ENCODE results near the gene OCIAD2.

The OCIAD2 gene

GRCh38 chr4:48906206-48907173, at the start of gene OCIAD2:
TSS of gene OCIAD2 (minus strand) at chr4:48906774. CDS start at chr4:48904549, 2,225 bp downstream.
- Histone ChIP-seq H3K27ac (ENCODE audit: low read length) (no peak within 1 kb of the TSS), H3K27me3 (ENCODE audit: control insufficient read depth in 1 of 2, insufficient read depth in 2 of 2, low read length in 2 of 2) (peaks cover 0 to 2% of the 10 kb centered on the region in 2 donors), H3K36me3 (ENCODE audit: control insufficient read depth in 2 of 2, insufficient read depth in 2 of 2, low read length in 2 of 2) (peaks cover 0 to 5% of the 10 kb centered on the region in 2 donors), H3K4me1 (ENCODE audit: control insufficient read depth, insufficient read depth, low read length) (peaks cover 12% of the 10 kb centered on the region), H3K9me3 (ENCODE audit: control insufficient read depth in 2 of 2, low read length in 2 of 2) (no peaks in the 10 kb centered on the region), H3K4me3 (ENCODE audit: low read length in 2 of 2) (peak within 1 kb of the TSS; percentile 45 to 77), H3K9ac (ENCODE audit: low read length in 2 of 2) (peak within 1 kb of the TSS; percentile 47 to 55)

- H3K4me3 ChIP-seq (ENCODE audit: low read length in 2 of 2) = no peak overlapping the region
- no peak overlapping the region for H3K9ac ChIP-seq (ENCODE audit: low read length in 2 of 2)
- no peaks in the 10 kb centered on the region for H3K36me3 ChIP-seq (ENCODE audit: control insufficient read depth in 2 of 2, insufficient read depth in 2 of 2, low read length in 2 of 2)
- H3K9me3 ChIP-seq (ENCODE audit: control insufficient read depth in 2 of 2, low read length in 2 of 2) = peaks cover 0 to 3% of the 10 kb centered on the region in 2 donors
- no peaks in the 10 kb centered on the region for H3K4me1 ChIP-seq (ENCODE audit: control insufficient read depth, insufficient read depth, low read length)
- H3K27ac ChIP-seq (ENCODE audit: low read length) = no peak overlapping the region
- H3K27me3 ChIP-seq (ENCODE audit: control insufficient read depth in 1 of 2, insufficient read depth in 2 of 2, low read length in 2 of 2) = no peaks in the 10 kb centered on the region
Observed at GRCh38 chr4:48954314-48954713, 47.7 kb upstream of the OCIAD2 start.

- no peaks in the 10 kb centered on the region for H3K36me3 ChIP-seq (ENCODE audit: control insufficient read depth in 2 of 2, insufficient read depth in 2 of 2, low read length in 2 of 2)
- no peaks in the 10 kb centered on the region for H3K27me3 ChIP-seq (ENCODE audit: control insufficient read depth in 1 of 2, insufficient read depth in 2 of 2, low read length in 2 of 2)
- no peak overlapping the region for H3K27ac ChIP-seq (ENCODE audit: low read length)
- H3K4me3 ChIP-seq (ENCODE audit: low read length in 2 of 2) = no peak overlapping the region
- no peaks in the 10 kb centered on the region for H3K4me1 ChIP-seq (ENCODE audit: control insufficient read depth, insufficient read depth, low read length)
- H3K9me3 ChIP-seq (ENCODE audit: control insufficient read depth in 2 of 2, low read length in 2 of 2) = peaks cover 0 to 3% of the 10 kb centered on the region in 2 donors
- no peak overlapping the region for H3K9ac ChIP-seq (ENCODE audit: low read length in 2 of 2)
Observed at GRCh38 chr4:48949518-48950219, 43.1 kb upstream of the OCIAD2 start.

GRCh38 chr4:48949086-48949485, 42.5 kb upstream of the OCIAD2 start:
- Histone ChIP-seq H3K36me3 (ENCODE audit: control insufficient read depth in 2 of 2, insufficient read depth in 2 of 2, low read length in 2 of 2) (no peaks in the 10 kb centered on the region), H3K27me3 (ENCODE audit: control insufficient read depth in 1 of 2, insufficient read depth in 2 of 2, low read length in 2 of 2) (no peaks in the 10 kb centered on the region), H3K9ac (ENCODE audit: low read length in 2 of 2) (no peak overlapping the region), H3K4me1 (ENCODE audit: control insufficient read depth, insufficient read depth, low read length) (no peaks in the 10 kb centered on the region), H3K4me3 (ENCODE audit: low read length in 2 of 2) (no peak overlapping the region), H3K9me3 (ENCODE audit: control insufficient read depth in 2 of 2, low read length in 2 of 2) (peaks cover 0 to 3% of the 10 kb centered on the region in 2 donors), H3K27ac (ENCODE audit: low read length) (no peak overlapping the region)

GRCh38 chr4:48947731-48948130, 41.2 kb upstream of the OCIAD2 start:
- H3K27me3 ChIP-seq (ENCODE audit: control insufficient read depth in 1 of 2, insufficient read depth in 2 of 2, low read length in 2 of 2) = no peaks in the 10 kb centered on the region
- no peaks in the 10 kb centered on the region for H3K4me1 ChIP-seq (ENCODE audit: control insufficient read depth, insufficient read depth, low read length)
- no peaks in the 10 kb centered on the region for H3K36me3 ChIP-seq (ENCODE audit: control insufficient read depth in 2 of 2, insufficient read depth in 2 of 2, low read length in 2 of 2)
- H3K9ac ChIP-seq (ENCODE audit: low read length in 2 of 2) = no peak overlapping the region
- no peak overlapping the region for H3K4me3 ChIP-seq (ENCODE audit: low read length in 2 of 2)
- peaks cover 0 to 3% of the 10 kb centered on the region in 2 donors for H3K9me3 ChIP-seq (ENCODE audit: control insufficient read depth in 2 of 2, low read length in 2 of 2)
- H3K27ac ChIP-seq (ENCODE audit: low read length) = no peak overlapping the region

- no peak overlapping the region for H3K4me3 ChIP-seq (ENCODE audit: low read length in 2 of 2)
- no peaks in the 10 kb centered on the region for H3K4me1 ChIP-seq (ENCODE audit: control insufficient read depth, insufficient read depth, low read length)
- H3K27me3 ChIP-seq (ENCODE audit: control insufficient read depth in 1 of 2, insufficient read depth in 2 of 2, low read length in 2 of 2) = no peaks in the 10 kb centered on the region
- H3K27ac ChIP-seq (ENCODE audit: low read length) = no peak overlapping the region
- H3K9me3 ChIP-seq (ENCODE audit: control insufficient read depth in 2 of 2, low read length in 2 of 2) = no peaks in the 10 kb centered on the region
- no peaks in the 10 kb centered on the region for H3K36me3 ChIP-seq (ENCODE audit: control insufficient read depth in 2 of 2, insufficient read depth in 2 of 2, low read length in 2 of 2)
- H3K9ac ChIP-seq (ENCODE audit: low read length in 2 of 2) = no peak overlapping the region
Observed at GRCh38 chr4:48945981-48946380, 39.4 kb upstream of the OCIAD2 start.

- no peaks in the 10 kb centered on the region for H3K27me3 ChIP-seq (ENCODE audit: control insufficient read depth in 1 of 2, insufficient read depth in 2 of 2, low read length in 2 of 2)
- H3K9me3 ChIP-seq (ENCODE audit: control insufficient read depth in 2 of 2, low read length in 2 of 2) = no peaks in the 10 kb centered on the region
- H3K4me3 ChIP-seq (ENCODE audit: low read length in 2 of 2) = no peak overlapping the region
- no peaks in the 10 kb centered on the region for H3K4me1 ChIP-seq (ENCODE audit: control insufficient read depth, insufficient read depth, low read length)
- no peak overlapping the region for H3K9ac ChIP-seq (ENCODE audit: low read length in 2 of 2)
- H3K27ac ChIP-seq (ENCODE audit: low read length) = no peak overlapping the region
- H3K36me3 ChIP-seq (ENCODE audit: control insufficient read depth in 2 of 2, insufficient read depth in 2 of 2, low read length in 2 of 2) = no peaks in the 10 kb centered on the region
Observed at GRCh38 chr4:48944756-48945241, 38.2 kb upstream of the OCIAD2 start.

GRCh38 chr4:48944252-48944651, 37.7 kb upstream of the OCIAD2 start:
- Histone ChIP-seq H3K4me3 (ENCODE audit: low read length in 2 of 2) (no peak overlapping the region), H3K9me3 (ENCODE audit: control insufficient read depth in 2 of 2, low read length in 2 of 2) (no peaks in the 10 kb centered on the region), H3K27me3 (ENCODE audit: control insufficient read depth in 1 of 2, insufficient read depth in 2 of 2, low read length in 2 of 2) (no peaks in the 10 kb centered on the region), H3K4me1 (ENCODE audit: control insufficient read depth, insufficient read depth, low read length) (no peaks in the 10 kb centered on the region), H3K36me3 (ENCODE audit: control insufficient read depth in 2 of 2, insufficient read depth in 2 of 2, low read length in 2 of 2) (no peaks in the 10 kb centered on the region), H3K27ac (ENCODE audit: low read length) (no peak overlapping the region), H3K9ac (ENCODE audit: low read length in 2 of 2) (no peak overlapping the region)

GRCh38 chr4:48943387-48943786, 36.8 kb upstream of the OCIAD2 start:
- no peaks in the 10 kb centered on the region for H3K4me1 ChIP-seq (ENCODE audit: control insufficient read depth, insufficient read depth, low read length)
- H3K9ac ChIP-seq (ENCODE audit: low read length in 2 of 2) = no peak overlapping the region
- H3K27ac ChIP-seq (ENCODE audit: low read length) = no peak overlapping the region
- H3K27me3 ChIP-seq (ENCODE audit: control insufficient read depth in 1 of 2, insufficient read depth in 2 of 2, low read length in 2 of 2) = no peaks in the 10 kb centered on the region
- H3K4me3 ChIP-seq (ENCODE audit: low read length in 2 of 2) = no peak overlapping the region
- no peaks in the 10 kb centered on the region for H3K36me3 ChIP-seq (ENCODE audit: control insufficient read depth in 2 of 2, insufficient read depth in 2 of 2, low read length in 2 of 2)
- H3K9me3 ChIP-seq (ENCODE audit: control insufficient read depth in 2 of 2, low read length in 2 of 2) = no peaks in the 10 kb centered on the region

- H3K9ac ChIP-seq (ENCODE audit: low read length in 2 of 2) = no peak overlapping the region
- H3K9me3 ChIP-seq (ENCODE audit: control insufficient read depth in 2 of 2, low read length in 2 of 2) = no peaks in the 10 kb centered on the region
- no peak overlapping the region for H3K27ac ChIP-seq (ENCODE audit: low read length)
- no peaks in the 10 kb centered on the region for H3K4me1 ChIP-seq (ENCODE audit: control insufficient read depth, insufficient read depth, low read length)
- H3K27me3 ChIP-seq (ENCODE audit: control insufficient read depth in 1 of 2, insufficient read depth in 2 of 2, low read length in 2 of 2) = no peaks in the 10 kb centered on the region
- H3K36me3 ChIP-seq (ENCODE audit: control insufficient read depth in 2 of 2, insufficient read depth in 2 of 2, low read length in 2 of 2) = no peaks in the 10 kb centered on the region
- no peak overlapping the region for H3K4me3 ChIP-seq (ENCODE audit: low read length in 2 of 2)
Observed at GRCh38 chr4:48939785-48940184, 33.2 kb upstream of the OCIAD2 start.

Measured in stomach smooth muscle (tissue), 2 donors.